CD4-positive, alpha-beta T cell (primary cell): Measurements from ENCODE around the gene EVA1A. TPM values are rescaled to one million over a fixed set of nuclear protein-coding genes. Genes with fewer than 3 reads are reported as not detected.

Source experiments
- ATAC-seq: fragments of 200-7000 bp; cut with Tn5 transposase; one replicate; pipeline ENCODE4 v1.10.0; 2022; ENCODE audit warnings: mild to moderate bottlenecking; ENCODE audit not compliant: poor library complexity
- CTCF ChIA-PET: fragments of 350-600 bp; sonication (Branson Sonifier 250); formaldehyde crosslinking; loops from one replicate; lab custom pipeline; 2021; ENCODE audit warnings: antibody characterized with exemption, inconsistent platforms; lab: Charles Lee
- POLR2A ChIA-PET: fragments of 350-600 bp; sonication (Branson Sonifier 250); formaldehyde crosslinking; loops from one replicate; lab custom pipeline; 2021; ENCODE audit warnings: antibody characterized with exemption, inconsistent platforms; lab: Charles Lee
- DNase-seq, 14 experiments: peaks; one replicate each; pipeline ENCODE4 v3.0.0-alpha.2; 2013 to 2020; ENCODE audit warnings: mixed read lengths in 2 of 14
- H3K27ac ChIP-seq, 2 donors: one replicate each; pipeline versions ENCODE4 v1.5.1 to v1.7.0; 2013; ENCODE audit warnings: low read length in 2 of 2, low read depth in 1 of 2, mild to moderate bottlenecking in 1 of 2
- H3K27me3 ChIP-seq, 2 experiments: 1 replicate in 1 of 2; 2 replicates in 1 of 2; pipeline versions ENCODE4 v1.6.1 to v1.7.0; 2013; ENCODE audit warnings: low read length in 2 of 2, control low read depth in 1 of 2, mild to moderate bottlenecking in 1 of 2, moderate library complexity in 1 of 2; ENCODE audit not compliant: insufficient read depth in 2 of 2, control insufficient read depth in 1 of 2
- H3K36me3 ChIP-seq: one replicate; pipeline ENCODE4 v1.6.1; 2013; ENCODE audit warnings: low read length, control low read depth; ENCODE audit not compliant: insufficient read depth
- H3K4me1 ChIP-seq: one replicate; pipeline ENCODE4 v1.6.1; 2013; ENCODE audit warnings: low read length, control low read depth; ENCODE audit not compliant: insufficient read depth
- H3K4me3 ChIP-seq: one replicate; pipeline ENCODE4 v1.5.1; 2013; ENCODE audit warnings: mild to moderate bottlenecking, low read length, moderate library complexity
- H3K9me3 ChIP-seq, 2 experiments: 1 replicate in 1 of 2; 2 replicates in 1 of 2; pipeline versions ENCODE4 v1.6.1 to v1.7.0; 2013; ENCODE audit warnings: low read length in 2 of 2, mild to moderate bottlenecking in 2 of 2, control low read depth in 1 of 2, moderate library complexity in 1 of 2; ENCODE audit not compliant: control insufficient read depth in 1 of 2, insufficient read depth in 1 of 2
- H3K27ac Mint-ChIP-seq: one replicate; pipeline ENCODE4 v1.8.0; 2020; ENCODE audit warnings: mixed read lengths
- H3K27me3 Mint-ChIP-seq: one replicate; pipeline ENCODE4 v1.8.0; 2021; ENCODE audit warnings: mixed read lengths
- H3K36me3 Mint-ChIP-seq: one replicate; pipeline ENCODE4 v1.8.0; 2021; ENCODE audit warnings: low read depth, mixed read lengths
- H3K4me1 Mint-ChIP-seq: one replicate; pipeline ENCODE4 v1.8.0; 2021; ENCODE audit warnings: low read depth, mixed read lengths
- H3K4me3 Mint-ChIP-seq: one replicate; pipeline ENCODE4 v1.8.0; 2020; ENCODE audit warnings: mild to moderate bottlenecking, mixed read lengths
- H3K9me3 Mint-ChIP-seq: one replicate; pipeline ENCODE4 v1.8.0; 2020; ENCODE audit warnings: mixed read lengths
- intact Hi-C, 2 experiments: fragments of 100-400 bp; cut with DNase I in 1 of 2; cut with micrococcal nuclease in 1 of 2; formaldehyde crosslinking; loops; one replicate each; pipeline versions ENCODE4 v1.15.1 to v1.9.0; 2023 to 2025; cut with DNase I, micrococcal nuclease
- total RNA-seq, 174 experiments: library from RNA in 2 of 174; stranded (reverse) in 2 of 174; gene quantifications; one replicate each; pipeline ENCODE4 v1.2.3 and lab custom pipeline; 2021 to 2026
- TF ChIP-seq, protein P1 (sequence below): fragments of 200-600 bp; IDR thresholded peaks from one replicate; pipeline ENCODE4 v1.8.0; 2022; ENCODE audit warnings: antibody characterized with exemption, mild to moderate bottlenecking

EVA1A gene
- total RNA-seq, 2 experiments from 2014 or later: not detected

DNA sequence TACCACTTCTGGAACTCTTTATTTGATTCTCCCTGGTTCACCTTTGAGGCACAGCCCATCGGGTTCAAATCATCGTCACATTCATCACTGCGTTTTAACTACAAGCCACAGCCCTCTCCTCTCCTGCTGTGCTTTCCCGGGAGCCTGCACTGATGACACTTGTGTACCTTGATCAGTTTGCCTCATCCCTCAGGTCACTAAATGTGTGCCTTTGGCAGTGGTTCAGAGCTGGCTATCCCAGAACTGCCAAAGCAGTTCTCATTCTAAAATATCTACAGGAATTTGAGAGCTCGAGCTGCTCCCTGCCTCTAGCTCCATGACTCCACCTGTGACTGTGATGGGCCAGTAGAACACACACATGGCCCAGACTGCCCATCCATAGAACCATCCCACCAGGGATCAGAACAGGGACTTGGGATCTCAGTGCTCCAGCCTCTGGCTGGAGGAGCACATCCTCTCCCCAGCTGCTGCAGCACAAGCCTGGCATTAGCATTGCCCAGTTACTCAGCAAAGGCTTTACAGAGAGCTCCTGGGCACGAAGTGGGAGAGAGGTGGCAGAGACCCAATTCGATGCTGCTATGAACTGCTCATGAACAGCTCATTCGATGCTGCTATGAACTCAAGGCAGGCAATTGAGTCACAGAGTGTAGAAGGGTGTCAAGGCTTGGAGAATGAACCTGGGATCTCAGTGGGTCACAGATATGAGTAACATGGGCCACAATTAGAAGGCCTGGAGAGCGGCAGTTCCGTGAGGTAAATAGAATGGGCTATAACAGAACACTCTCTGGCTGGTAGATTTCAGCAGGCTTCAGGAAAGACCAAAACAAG, 41.9 kb downstream of the EVA1A start:
- H3K27ac ChIP-seq: no peak overlapping the region
- no peak overlapping the region for H3K4me3 Mint-ChIP-seq
- H3K36me3 ChIP-seq: no peaks in the 10 kb centered on the region
- no peak overlapping the region for H3K4me3 ChIP-seq
- TF ChIP-seq, protein P1, sequence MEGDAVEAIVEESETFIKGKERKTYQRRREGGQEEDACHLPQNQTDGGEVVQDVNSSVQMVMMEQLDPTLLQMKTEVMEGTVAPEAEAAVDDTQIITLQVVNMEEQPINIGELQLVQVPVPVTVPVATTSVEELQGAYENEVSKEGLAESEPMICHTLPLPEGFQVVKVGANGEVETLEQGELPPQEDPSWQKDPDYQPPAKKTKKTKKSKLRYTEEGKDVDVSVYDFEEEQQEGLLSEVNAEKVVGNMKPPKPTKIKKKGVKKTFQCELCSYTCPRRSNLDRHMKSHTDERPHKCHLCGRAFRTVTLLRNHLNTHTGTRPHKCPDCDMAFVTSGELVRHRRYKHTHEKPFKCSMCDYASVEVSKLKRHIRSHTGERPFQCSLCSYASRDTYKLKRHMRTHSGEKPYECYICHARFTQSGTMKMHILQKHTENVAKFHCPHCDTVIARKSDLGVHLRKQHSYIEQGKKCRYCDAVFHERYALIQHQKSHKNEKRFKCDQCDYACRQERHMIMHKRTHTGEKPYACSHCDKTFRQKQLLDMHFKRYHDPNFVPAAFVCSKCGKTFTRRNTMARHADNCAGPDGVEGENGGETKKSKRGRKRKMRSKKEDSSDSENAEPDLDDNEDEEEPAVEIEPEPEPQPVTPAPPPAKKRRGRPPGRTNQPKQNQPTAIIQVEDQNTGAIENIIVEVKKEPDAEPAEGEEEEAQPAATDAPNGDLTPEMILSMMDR: no peak
- CTCF ChIA-PET: no interaction called here
- ATAC-seq: no peak
- intact Hi-C loops: no loop called here
- POLR2A ChIA-PET: no interaction called here
- H3K9me3 ChIP-seq: no peaks in the 10 kb centered on the region
- DNase-seq: no peak
- peaks cover 0 to 8% of the 10 kb centered on the region in 2 experiments for H3K27me3 ChIP-seq
- no peaks in the 10 kb centered on the region for H3K36me3 Mint-ChIP-seq
- H3K27me3 Mint-ChIP-seq: peaks cover 5% of the 10 kb centered on the region
- H3K4me1 Mint-ChIP-seq: no peaks in the 10 kb centered on the region
- no peaks in the 10 kb centered on the region for H3K4me1 ChIP-seq
- H3K9me3 Mint-ChIP-seq: peaks cover 2% of the 10 kb centered on the region
- no peak overlapping the region for H3K27ac Mint-ChIP-seq

DNA sequence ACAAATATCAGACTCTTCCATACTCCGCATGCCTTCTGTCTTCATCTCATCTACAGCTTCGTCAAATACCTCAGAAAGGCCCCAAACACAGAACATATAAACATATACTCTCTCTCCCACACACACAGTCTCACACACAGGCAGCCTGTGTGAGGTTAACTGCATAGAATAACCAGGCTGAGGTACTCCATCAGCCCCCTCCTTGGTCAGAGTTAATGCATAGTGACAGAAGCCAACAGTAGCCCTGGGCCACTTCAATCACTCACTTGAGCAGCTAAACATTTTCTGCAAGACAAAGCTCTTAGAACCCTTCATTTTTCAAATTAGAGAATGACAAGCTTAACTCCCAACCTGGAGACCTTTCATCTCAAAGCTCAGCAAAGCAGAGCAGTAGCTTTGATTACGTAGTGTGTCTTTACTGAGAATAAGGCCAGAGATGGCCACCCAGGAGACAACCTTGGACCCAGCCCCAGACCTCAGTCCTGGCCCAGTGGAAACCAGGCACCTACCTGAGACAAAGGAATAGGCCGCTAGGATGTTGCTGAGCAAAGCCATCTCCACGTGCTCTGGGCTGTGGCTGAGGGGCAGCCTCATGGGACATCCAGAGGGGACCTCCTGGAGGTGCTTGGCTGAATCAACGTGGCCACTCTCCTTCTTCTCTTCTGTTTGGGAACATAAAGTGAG, 43.0 kb downstream of the EVA1A start:
- Mint-ChIP-seq H3K27me3 (peaks cover 5% of the 10 kb centered on the region), H3K27ac (no peak overlapping the region), H3K9me3 (peaks cover 4% of the 10 kb centered on the region), H3K36me3 (no peaks in the 10 kb centered on the region), H3K4me3 (no peak overlapping the region), H3K4me1 (no peaks in the 10 kb centered on the region)
- TF ChIP-seq, protein P1: no peak
- H3K36me3 ChIP-seq: no peaks in the 10 kb centered on the region
- peaks cover 0 to 3% of the 10 kb centered on the region in 2 experiments for H3K9me3 ChIP-seq
- POLR2A ChIA-PET: no interaction called here
- no peak overlapping the region for H3K4me3 ChIP-seq
- ATAC-seq: no peak
- CTCF ChIA-PET: no interaction called here
- DNase-seq: no peak
- no peak overlapping the region for H3K27ac ChIP-seq
- intact Hi-C loops: no loop called here
- peaks cover 0 to 6% of the 10 kb centered on the region in 2 experiments for H3K27me3 ChIP-seq
- no peaks in the 10 kb centered on the region for H3K4me1 ChIP-seq

DNA sequence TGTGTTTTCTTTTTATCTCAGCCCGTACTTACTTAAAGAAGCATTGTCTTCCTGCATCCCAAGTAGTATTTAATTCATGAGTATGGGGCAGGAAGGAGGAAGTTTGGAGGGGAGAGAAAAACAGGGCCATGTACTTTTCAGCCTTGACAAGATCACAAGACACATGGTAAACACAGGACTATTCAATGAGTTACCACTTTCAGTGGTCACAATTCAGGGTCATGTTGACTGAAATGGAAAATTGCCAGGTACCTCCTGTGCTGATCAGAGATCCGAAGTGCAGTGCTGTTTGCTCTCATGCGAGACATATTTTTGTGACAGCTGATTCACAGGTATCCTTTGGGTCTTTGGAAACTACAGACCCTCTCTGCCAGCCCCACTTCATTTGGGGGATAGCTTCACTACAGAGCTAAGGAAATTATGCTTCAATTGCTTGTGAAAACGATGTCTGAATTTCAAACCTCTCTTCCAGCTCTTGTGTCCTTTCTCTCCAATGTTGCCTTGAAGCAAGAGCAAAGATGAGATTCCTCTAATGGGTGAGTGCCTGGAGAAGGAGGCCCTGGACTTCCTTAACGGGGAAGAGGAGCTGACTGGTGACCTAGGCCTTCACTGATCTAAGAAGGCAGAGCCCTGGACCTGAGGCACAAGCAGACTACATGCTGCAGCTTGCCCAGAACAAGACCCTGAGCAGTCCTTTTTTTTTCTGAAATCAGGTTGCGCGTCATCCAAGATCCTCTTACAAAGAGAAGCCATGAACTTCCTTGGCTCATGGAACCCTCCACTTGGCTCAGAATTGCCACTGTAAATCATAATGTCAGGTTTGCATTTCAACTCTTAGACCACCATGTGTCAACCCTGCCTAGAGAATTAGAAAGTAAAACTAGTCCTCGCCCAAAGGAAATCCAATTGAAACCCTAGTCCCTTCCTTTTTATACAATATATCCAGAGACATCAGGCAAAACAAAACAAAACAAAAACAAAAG, 44.1 kb downstream of the EVA1A start:
- POLR2A ChIA-PET: no interaction called here
- H3K9me3 ChIP-seq: peaks cover 0 to 9% of the 10 kb centered on the region in 2 experiments
- ATAC-seq (no peak), DNase-seq (no peak)
- intact Hi-C loops: no loop called here
- Mint-ChIP-seq H3K27ac (no peak overlapping the region), H3K4me3 (no peak overlapping the region), H3K4me1 (no peaks in the 10 kb centered on the region), H3K9me3 (peaks cover 8% of the 10 kb centered on the region), H3K36me3 (no peaks in the 10 kb centered on the region), H3K27me3 (peaks cover 5% of the 10 kb centered on the region)
- H3K4me1 ChIP-seq: no peaks in the 10 kb centered on the region
- H3K27me3 ChIP-seq: peaks cover 0 to 5% of the 10 kb centered on the region in 2 experiments
- H3K27ac ChIP-seq: no peak overlapping the region
- TF ChIP-seq, protein P1: no peak
- H3K36me3 ChIP-seq: no peaks in the 10 kb centered on the region
- CTCF ChIA-PET: no interaction called here
- H3K4me3 ChIP-seq: no peak overlapping the region
